NOMO-1 treated with dmso at 0.1 percent for 144 hours (cell line): ENCODE results near the gene KAT14.
"Not testable (repeated sequence)": the region's sequence is repeated elsewhere in the genome, so short reads cannot be mapped to it uniquely, and the experiment has no call there.

Source experiments
- DNase-seq: peaks from one replicate; lab custom pipeline; 2025; ENCODE audit not compliant: unreplicated experiment; lab: John Stamatoyannopoulos, UW

The KAT14 gene

DNA sequence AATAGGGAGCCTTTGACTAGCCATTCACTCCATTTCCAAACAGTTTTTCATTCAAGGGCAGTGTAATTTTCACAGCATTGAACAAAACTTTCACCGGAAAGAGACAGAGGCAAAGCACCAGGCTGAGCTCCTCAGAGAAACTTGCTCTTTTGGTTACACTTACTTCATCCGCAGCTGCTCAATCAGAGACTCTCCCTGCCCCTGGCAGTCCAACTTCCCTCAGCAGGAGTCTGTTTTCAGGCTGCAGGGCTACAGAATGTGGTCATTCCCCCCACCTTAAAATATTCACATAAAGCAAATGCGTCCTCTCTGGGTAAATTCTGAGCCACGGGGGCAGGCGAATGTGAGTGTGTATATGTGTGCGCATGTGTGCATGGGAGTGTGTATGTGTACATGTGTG is 80.6 kb downstream of the KAT14 start:
- no peak for DNase-seq

DNA sequence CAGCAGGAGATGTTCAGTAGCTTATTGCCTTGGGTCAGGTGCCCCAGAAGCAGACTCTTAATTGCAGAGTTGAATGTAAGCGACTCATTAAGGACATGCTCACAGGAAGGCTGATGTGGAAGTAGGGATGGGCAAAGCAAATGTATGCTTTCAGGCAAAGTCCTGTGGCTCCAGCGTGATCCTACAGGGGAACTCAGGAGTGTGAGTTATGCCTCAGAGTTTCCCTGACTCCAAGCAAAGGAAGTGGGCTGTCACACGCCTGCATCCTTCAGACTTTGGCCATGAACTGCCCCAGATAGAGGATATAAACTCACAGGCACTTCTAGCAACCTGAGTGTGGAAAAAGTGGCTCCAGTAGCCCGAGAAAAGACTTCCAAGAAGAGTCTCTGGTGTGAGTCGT is 85.7 kb downstream of the KAT14 start:
- no peak for DNase-seq

DNA sequence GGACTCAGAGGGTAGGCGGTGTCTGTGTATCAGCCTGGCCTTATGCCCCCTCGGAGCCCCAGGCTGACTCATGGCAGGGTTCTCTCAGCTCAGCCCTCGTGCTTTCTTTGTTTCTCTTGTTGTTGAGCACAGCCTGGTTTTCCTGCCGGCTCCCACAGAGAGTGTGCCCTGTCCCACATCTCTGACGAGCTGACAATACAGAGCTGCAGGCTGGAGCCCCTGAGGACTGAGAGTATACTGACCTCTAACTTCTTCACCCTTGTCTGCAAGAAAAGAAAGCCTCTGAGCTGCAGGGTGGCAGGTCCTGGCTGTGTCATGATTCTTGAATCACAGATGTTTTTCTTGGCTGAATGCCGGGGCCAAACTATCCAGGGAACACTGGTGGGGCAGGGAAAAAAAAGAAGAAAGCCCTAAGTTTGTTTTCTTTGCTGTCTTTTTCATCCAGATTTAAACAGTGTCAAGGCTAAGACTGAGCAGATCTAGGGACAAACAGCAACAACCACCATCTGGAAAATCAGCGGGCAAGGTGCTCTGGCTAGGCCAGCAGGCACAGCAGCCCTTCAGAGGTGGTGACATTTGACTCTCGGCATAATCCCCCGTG is 87.4 kb downstream of the KAT14 start:
- no peak for DNase-seq

DNA sequence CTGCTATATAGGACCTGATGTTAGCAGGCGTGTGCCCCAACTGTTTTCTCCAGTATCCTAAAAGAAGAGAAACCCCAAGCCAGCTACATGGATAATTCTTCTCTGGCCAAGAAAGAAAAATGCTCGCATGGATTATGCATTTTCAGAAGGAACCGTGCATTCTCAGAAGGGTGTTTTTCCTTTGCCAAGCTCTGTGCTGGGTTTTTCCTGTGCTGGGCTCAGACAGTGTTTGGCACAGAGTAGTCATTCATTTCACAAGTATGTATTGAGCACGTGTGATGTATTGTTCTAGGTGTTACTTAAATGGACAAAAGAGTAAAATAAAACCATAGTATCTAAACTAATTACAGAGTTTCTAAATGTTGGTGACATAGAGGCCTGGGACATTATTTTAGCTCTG is 88.0 kb downstream of the KAT14 start:
- DNase-seq, result no peak

DNA sequence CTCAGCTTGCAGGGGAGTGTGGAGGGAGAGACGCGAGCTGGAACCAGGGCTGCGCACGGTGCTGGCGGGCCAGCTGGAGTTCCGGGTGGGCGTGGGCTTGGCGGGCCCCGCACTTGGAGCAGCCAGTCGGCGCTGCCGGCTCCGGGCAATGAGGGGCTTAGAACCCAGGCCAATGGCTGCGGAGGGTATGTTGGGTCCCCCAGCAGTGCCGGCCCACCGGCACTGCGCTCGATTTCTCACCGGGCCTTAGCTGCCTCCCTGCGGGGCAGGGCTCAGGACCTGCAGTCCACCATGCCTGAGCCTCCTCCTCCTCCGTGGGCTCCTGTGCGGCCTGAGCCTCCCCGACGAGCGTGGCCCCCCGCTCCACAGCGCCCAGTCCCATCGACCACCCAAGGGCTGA is 89.1 kb downstream of the KAT14 start:
- not testable (repeated sequence) for DNase-seq

DNA sequence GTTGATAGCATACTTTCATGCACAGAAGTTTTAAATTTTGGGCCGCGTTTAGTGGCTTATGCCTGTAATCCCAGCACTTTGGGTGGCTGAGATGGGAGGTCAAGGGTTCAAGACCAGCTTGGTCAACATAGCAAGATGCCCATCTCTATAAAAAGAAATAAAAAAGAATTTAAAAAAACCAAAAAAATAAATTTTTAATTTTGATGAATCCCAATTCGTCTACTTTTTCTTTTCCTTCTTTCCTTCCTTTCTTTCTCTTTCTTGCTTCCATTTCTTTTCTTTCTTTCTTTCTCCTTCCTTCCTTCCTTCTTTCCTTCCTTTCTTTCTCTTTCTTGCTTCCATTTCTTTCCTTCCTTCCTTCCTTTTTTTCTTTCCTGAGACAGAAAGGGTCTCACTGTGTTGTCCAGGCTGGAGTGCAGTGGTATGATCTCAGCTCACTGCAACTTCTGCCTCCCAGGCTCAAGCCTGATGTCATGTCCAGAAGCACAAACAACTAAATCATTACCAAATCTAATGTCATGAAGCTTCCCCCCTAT is 95.8 kb downstream of the KAT14 start:
- no peak for DNase-seq
